T-helper 1 cell treated with Interleukin-12 subunit alpha and Interleukin-12 subunit beta and Interleukin-4 antibody, amounts not matched to agents 30 ng/mL and 1 ng/mL, for 36 hours (primary cell): ENCODE measurements around the gene PRDM12. TPM values are rescaled to one million over a fixed set of nuclear protein-coding genes. Genes with fewer than 3 reads are reported as not detected.

Source experiments
- intact Hi-C: fragments of 100-400 bp; cut with micrococcal nuclease; formaldehyde crosslinking; loops from one replicate; pipeline ENCODE4 v1.15.1; 2024
- total RNA-seq: library from RNA; stranded (reverse); gene quantifications from 2 replicates; pipeline ENCODE4 v1.2.3, GENCODE V29; 2022

Gene PRDM12
- total RNA-seq, 1 donor from 2014 or later, result not detected

DNA sequence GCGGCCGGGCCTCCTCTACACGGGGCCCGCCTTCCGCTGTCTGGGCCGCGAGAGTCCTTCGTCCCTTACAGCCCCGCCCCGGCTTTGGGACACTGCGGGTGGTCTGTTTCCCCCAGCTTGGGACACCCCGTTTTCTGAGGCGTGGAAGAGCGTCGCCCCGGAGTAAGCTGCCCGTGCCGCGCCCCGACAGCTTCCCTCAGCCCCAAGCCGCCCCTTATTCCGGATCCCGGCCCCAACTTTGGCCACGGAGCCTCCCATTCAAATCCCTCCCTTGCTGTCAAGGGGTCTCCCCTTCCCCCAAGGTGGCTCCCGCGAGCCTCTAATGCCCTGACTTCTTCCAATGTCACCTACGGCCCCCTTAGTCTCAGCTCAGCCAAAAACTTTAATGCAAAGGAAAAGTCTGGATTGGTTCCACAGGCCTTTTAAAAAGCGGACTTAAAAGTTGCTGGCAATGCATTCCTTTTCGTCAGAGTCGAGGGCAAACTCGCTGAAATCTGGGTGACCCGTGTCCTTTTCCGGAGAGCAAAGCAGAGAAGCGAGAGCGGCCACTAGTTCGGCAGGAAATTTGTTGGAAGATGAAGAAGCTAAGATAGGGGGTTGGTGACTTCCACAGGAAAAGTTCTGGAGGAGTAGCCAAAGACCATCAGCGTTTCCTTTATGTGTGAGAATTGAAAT lies 49.0 kb downstream of the PRDM12 start:
- intact Hi-C loops, result loop anchor here (5.0 kb wide), 1 partner anchor 1449 kb away; the partner anchor contains the start of gene NTNG2

DNA sequence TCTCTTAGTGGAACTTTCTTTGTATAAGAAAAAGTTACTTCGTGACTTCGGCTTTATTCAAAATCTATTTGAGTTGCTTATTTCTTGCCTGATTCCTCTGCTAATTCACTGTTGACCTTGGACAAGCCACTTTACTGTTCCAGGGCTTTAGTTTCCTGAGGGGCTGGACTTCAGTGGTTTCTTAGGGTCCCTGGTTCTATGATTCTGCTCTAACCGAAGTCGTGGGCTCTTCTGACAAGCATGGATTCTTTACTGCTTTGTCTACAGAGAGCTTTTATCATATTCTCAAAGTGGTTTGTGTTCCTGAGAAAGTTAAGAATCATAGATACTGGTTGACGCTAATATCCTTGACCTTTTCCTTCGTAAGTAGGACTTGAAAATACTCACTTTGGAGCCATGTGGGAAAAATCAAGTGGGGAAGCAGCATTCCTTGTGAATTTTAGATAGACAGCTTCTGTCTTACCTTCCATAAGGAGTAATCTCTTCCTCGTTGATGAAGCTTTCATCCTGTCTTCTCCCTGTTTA lies 50.3 kb downstream of the PRDM12 start:
- intact Hi-C loops, result loop anchor here (5.0 kb wide), 1 partner anchor 1448 kb away; the partner anchor contains the start of gene NTNG2

DNA sequence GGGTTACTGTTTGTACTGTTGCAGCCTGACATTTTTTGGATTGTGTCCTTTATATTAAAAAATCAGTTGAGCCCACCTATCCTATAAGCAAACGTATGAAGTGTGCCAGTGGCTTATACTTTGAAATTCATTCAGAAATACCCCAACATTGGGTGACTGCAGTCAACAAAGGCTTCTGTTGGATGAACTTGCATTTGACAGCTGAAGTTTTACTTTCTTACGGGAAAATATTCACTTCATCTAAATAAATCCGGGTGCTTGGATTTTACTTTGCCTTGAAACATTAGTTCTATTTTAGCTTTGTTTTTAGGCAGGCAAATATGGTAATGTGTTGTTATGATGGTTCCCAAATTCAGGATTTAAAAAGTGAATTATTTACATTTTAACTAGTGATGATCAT lies 50.9 kb downstream of the PRDM12 start:
- intact Hi-C loops, result no loop called here

DNA sequence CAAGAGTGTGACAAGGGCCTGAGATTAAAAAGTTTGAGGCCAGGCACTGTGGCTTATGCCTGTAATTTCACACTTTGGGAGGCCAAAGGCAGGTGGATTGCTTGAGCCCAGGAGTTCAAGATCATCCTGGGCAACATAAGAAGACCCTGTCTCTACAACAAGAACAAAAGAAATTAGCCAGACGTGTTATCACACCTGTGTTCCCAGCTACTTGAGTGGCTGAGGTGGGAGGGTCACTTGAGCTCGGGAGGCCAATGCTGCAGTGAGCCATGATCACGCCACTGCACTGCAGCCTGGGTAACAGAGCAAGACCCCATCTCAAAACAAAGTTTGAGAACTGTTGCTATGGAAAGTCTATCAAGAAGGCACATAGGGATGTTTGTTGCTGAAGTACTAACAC lies 54.2 kb downstream of the PRDM12 start:
- intact Hi-C loops, result no loop called here

DNA sequence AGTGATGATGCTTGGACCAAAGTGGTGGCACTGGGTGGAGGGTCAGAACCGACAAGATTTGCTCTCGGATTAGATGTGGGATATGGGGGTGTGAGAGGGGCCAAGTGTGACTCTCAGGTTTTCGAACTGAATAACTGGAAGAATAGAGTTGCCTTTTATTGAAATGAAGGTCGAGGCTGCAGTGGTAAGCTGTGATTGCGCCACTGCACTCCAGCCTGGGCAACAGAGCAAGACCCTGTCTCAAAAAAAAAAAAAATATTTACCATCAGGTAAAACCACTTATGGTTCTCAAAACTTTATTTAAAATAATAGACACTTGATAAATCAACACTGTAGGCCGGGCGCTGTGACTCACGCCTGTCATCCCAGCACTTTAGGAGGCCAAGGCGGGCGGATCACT lies 56.4 kb downstream of the PRDM12 start:
- intact Hi-C loops, result no loop called here

DNA sequence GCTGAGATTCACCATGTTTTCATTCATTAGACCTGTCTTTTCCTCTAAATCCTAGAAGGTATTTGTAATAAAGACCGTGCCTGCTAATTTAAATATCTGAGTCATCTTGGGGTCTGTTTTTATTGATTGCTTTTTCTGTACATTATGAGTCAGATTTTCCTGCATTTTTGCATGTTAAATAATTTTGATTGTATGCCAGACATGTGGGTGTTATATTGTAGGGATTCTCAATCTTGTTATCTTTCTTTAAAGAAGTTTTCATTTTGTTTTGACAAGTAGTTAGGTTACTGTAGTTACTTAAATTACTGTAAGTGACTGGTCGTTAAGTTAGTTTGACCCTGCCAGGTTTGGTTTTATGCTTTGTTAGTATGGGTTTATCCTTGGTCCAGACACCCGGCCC lies 64.3 kb downstream of the PRDM12 start:
- intact Hi-C loops, result no loop called here

DNA sequence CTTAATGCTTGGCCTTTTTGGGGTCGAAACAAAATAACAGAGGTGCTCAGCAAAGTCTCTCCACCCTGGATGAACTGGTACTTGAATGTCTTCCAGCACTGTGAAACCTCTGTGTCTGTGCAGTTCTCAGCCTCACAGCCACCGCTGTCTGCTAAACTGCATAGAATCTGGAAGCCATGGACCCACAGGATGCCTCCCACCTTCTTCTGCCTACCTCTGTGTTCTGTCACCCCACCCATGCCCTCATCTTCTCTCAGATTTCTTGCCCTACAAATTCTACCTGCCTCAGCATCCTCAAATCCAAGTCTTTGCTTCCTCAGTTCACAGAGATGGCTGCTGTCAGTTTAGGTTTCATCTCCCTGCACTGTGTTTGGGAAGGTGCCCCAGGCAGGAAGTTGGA lies 64.8 kb downstream of the PRDM12 start:
- intact Hi-C loops, result no loop called here

DNA sequence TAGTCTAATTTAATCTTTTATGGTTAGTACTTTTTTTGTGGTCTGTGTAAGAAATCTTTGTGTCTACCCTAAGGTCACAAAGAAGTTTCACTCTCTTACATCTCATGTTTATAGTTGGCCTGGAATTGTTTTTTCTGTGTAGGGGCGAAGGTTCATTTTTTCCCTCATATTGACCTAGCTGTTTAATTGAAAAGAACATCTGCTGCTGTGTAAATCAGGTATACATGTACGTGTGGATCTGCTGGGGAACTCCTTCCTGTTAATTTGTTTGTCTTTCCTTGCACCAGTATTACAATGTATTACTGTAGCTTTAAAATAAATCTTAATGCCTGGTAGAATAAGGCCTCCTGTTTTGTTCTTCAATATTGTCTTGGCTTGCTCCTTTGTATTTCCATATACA lies 67.0 kb downstream of the PRDM12 start:
- intact Hi-C loops, result no loop called here

DNA sequence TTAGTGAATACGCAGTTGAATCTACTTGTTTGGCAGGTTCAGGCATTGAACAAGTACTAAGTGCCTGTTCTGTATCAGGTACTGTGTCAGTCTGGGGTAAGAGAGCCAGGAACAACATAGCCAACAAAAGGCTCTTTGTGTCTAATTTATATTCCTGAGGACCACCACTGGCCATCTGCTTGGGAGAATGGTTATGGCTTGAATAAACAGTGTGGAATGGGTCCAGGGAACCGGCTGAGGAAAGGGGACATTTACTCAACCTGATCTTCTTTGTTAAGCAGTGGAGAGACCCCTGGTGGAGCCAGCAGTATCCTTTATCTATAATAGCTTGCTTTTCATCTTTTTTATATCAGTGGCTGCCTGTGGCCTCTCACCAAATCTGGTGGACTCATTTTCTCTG lies 67.7 kb downstream of the PRDM12 start:
- intact Hi-C loops, result no loop called here

Other genes with a start within 250 kb of the PRDM12 start
- gene ASS1, start 219.6 kb upstream of the PRDM12 start, total RNA-seq, result 3.2 and 8.0 TPM in 2 replicates
- 45.6 and 52.3 TPM in 2 replicates for gene FUBP3, start 85.0 kb upstream of the PRDM12 start, total RNA-seq
- gene EXOSC2, start 29.2 kb downstream of the PRDM12 start, total RNA-seq, result 60.4 and 61.4 TPM in 2 replicates
- 33.8 and 35.1 TPM in 2 replicates for gene ABL1, start 170.7 kb downstream of the PRDM12 start, total RNA-seq
- not detected in 2 replicates for gene QRFP, start 232.2 kb downstream of the PRDM12 start, total RNA-seq